ENCODE data around the gene NAV1. TPM values are rescaled to one million over a fixed set of nuclear protein-coding genes. Genes with fewer than 3 reads are reported as not detected.
"Not testable (repeated sequence)": the region's sequence is repeated elsewhere in the genome, so short reads cannot be mapped to it uniquely, and the experiment has no call there.

NAV1 gene
- total RNA-seq, 2 donors from 2014 or later = 0.28 to 1.3 TPM

DNA sequence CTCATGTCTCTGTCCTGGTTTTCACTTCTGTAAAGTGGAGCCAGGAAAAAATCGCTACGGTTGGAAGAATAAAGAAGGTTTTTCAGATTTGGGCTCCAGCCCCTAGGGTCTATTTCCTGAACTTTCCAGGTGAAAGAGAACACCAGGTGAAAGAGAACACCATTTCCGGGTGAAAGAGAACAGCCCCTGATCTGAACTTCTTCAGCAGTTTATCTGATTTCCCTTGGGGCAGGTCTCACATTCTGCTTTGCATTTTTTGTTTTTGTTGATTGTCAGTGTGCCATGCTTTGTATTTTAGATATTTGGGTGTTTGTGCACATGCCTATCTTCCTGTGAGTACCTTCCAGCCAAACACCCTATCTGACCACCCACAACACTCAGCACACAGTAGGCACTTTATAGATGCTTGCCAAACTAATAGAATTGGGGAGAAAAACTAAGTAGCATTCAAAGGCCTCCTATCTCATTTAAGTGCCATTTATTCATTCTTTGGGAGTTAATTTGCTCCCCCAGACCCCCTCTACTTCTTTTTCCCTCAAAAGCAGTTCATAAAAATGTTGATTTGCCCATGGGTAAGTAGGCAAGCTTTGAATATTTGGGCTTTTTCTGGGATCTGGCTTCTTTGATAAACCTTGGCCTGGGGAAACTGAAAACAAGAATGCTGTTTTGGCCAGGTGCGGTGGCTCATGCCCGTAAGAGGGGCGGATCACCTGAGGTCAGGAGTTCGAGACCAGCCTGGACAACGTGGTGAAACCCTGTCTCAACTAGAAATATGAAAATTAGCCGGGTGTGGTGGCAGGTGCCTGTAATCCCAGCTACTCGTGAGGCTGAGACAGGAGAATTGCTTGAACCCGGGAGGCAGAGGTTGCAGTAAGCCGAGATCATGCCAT, 2.2 kb downstream of the NAV1 start:
- Mint-ChIP-seq H3K27me3 (peaks cover 44% of the 10 kb centered on the region), H3K4me1 (peaks cover 5% of the 10 kb centered on the region), H3K4me3 (no peak overlapping the region), H3K9me3 (no peaks in the 10 kb centered on the region), H3K36me3 (ENCODE audit: low read depth) (no peaks in the 10 kb centered on the region), H3K27ac (no peak overlapping the region)
- no peak for ATAC-seq (replicated peaks)

DNA sequence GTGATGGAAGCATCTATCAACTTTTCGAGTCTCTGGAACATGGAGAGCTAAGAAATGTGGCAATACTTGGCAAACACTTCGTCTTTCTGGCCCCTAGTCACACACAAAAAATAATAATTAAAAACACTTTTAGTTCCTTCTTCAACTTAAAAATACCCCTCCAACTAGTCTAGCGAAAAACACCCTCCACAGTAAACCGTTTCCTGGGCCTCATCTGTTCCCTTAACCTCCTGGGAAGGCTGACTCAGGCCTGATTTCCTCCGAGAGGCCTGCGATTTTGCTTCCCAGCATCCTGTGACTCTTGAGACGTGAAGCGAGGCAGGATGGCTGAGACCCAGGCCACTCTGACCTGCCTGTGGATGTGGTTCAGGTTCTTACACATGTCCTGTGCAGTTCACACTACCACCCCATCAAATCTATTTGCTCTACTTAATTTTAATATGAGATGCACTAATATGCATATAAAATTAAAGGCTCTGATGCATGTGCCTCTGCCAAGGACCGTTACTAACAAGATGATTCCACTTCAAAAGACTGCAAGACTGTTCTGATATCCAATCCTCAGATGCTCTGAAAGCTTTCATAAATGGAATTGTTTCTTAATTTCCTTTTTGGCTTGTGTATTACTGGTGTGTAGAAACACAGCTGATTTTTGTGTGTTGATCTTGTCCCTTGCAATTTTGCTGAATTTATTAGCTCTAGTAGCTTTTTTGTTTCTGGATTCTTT, 3.5 kb downstream of the NAV1 start:
- peaks cover 5% of the 10 kb centered on the region for H3K4me1 Mint-ChIP-seq
- peaks cover 32% of the 10 kb centered on the region for H3K27me3 Mint-ChIP-seq
- H3K9me3 Mint-ChIP-seq = no peaks in the 10 kb centered on the region
- H3K27ac Mint-ChIP-seq = no peak overlapping the region
- no peak for ATAC-seq (replicated peaks)
- no peak overlapping the region for H3K4me3 Mint-ChIP-seq
- H3K36me3 Mint-ChIP-seq (ENCODE audit: low read depth) = no peaks in the 10 kb centered on the region

- H3K36me3 Mint-ChIP-seq (ENCODE audit: low read depth) = no peaks in the 10 kb centered on the region
- H3K9me3 Mint-ChIP-seq = no peaks in the 10 kb centered on the region
- H3K27ac Mint-ChIP-seq = no peak overlapping the region
- ATAC-seq (replicated peaks) = no peak
- no peak overlapping the region for H3K4me3 Mint-ChIP-seq
- H3K4me1 Mint-ChIP-seq = no peaks in the 10 kb centered on the region
- H3K27me3 Mint-ChIP-seq = peaks cover 23% of the 10 kb centered on the region
Measured at GRCh38 chr1:201543871-201544642, 5.1 kb downstream of the NAV1 start.

- no peaks in the 10 kb centered on the region for H3K9me3 Mint-ChIP-seq
- no peak for ATAC-seq (replicated peaks)
- H3K36me3 Mint-ChIP-seq (ENCODE audit: low read depth) = no peaks in the 10 kb centered on the region
- no peak overlapping the region for H3K4me3 Mint-ChIP-seq
- no peak overlapping the region for H3K27ac Mint-ChIP-seq
- no peaks in the 10 kb centered on the region for H3K4me1 Mint-ChIP-seq
- peaks cover 20% of the 10 kb centered on the region for H3K27me3 Mint-ChIP-seq
Measured at GRCh38 chr1:201544710-201545109, 5.8 kb downstream of the NAV1 start.

GRCh38 chr1:201545851-201546492, 7.0 kb downstream of the NAV1 start:
- H3K36me3 Mint-ChIP-seq (ENCODE audit: low read depth) = no peaks in the 10 kb centered on the region
- H3K27me3 Mint-ChIP-seq = peaks cover 9% of the 10 kb centered on the region
- no peaks in the 10 kb centered on the region for H3K9me3 Mint-ChIP-seq
- no peak for ATAC-seq (replicated peaks)
- no peak overlapping the region for H3K27ac Mint-ChIP-seq
- no peaks in the 10 kb centered on the region for H3K4me1 Mint-ChIP-seq
- no peak overlapping the region for H3K4me3 Mint-ChIP-seq

DNA sequence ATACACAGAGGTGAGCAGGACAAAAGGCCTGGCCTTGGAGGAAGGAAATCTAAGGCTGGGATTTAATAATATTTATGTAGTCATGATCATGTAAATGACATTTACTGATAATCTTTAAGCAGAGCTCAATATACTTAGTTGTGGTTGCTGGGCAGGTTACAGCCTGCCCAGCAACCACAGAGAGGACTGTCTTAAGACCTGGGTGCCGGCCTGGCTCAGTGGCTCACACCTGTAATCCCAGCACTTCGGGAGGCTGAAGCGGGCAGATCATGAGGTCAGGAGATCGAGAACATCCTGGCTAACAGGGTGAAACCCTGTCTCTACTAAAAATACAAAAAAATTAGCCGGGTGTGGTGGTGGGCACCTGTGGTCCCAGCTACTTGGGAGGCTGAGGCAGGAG, 10.6 kb downstream of the NAV1 start:
- not testable (repeated sequence) for H3K4me1 Mint-ChIP-seq; ATAC-seq (replicated peaks); H3K27ac Mint-ChIP-seq; H3K9me3 Mint-ChIP-seq; H3K27me3 Mint-ChIP-seq; H3K4me3 Mint-ChIP-seq; H3K36me3 Mint-ChIP-seq (ENCODE audit: low read depth)

GRCh38 chr1:201551096-201551495, 12.2 kb downstream of the NAV1 start:
- no peak overlapping the region for H3K27ac Mint-ChIP-seq
- no peaks in the 10 kb centered on the region for H3K9me3 Mint-ChIP-seq
- no peak for ATAC-seq (replicated peaks)
- H3K4me1 Mint-ChIP-seq = no peaks in the 10 kb centered on the region
- H3K36me3 Mint-ChIP-seq (ENCODE audit: low read depth) = no peaks in the 10 kb centered on the region
- H3K4me3 Mint-ChIP-seq = no peak overlapping the region
- H3K27me3 Mint-ChIP-seq = no peaks in the 10 kb centered on the region

- Mint-ChIP-seq H3K4me3 (no peak overlapping the region), H3K27ac (no peak overlapping the region), H3K27me3 (no peaks in the 10 kb centered on the region), H3K4me1 (no peaks in the 10 kb centered on the region), H3K9me3 (no peaks in the 10 kb centered on the region), H3K36me3 (ENCODE audit: low read depth) (no peaks in the 10 kb centered on the region)
- ATAC-seq (replicated peaks) = peak; percentile 28
Measured at GRCh38 chr1:201551877-201552731, 13.2 kb downstream of the NAV1 start.

DNA sequence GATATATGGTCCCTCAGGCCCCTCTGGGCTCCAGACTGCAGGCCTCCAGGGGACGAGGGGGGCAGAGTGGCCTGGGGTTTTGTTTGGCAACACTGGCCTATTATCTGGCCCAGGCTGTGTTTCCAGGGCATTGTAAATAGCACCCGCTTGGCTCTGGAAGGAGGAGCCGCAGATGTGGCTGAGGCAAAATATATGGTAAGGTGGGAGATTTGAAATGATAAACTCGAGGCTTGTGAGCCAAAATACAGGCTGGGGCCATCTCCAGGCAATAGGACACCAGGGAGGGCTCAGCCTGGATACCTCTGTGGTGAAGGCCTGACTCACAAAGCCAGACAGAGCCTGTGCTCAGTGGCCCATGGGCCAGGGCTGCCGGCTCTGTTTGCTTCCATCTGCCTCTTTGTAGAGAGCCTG, 14.0 kb downstream of the NAV1 start:
- no peaks in the 10 kb centered on the region for H3K4me1 Mint-ChIP-seq
- H3K36me3 Mint-ChIP-seq (ENCODE audit: low read depth) = no peaks in the 10 kb centered on the region
- H3K9me3 Mint-ChIP-seq = no peaks in the 10 kb centered on the region
- H3K27ac Mint-ChIP-seq = no peak overlapping the region
- H3K4me3 Mint-ChIP-seq = no peak overlapping the region
- no peaks in the 10 kb centered on the region for H3K27me3 Mint-ChIP-seq
- ATAC-seq (replicated peaks) = no peak

DNA sequence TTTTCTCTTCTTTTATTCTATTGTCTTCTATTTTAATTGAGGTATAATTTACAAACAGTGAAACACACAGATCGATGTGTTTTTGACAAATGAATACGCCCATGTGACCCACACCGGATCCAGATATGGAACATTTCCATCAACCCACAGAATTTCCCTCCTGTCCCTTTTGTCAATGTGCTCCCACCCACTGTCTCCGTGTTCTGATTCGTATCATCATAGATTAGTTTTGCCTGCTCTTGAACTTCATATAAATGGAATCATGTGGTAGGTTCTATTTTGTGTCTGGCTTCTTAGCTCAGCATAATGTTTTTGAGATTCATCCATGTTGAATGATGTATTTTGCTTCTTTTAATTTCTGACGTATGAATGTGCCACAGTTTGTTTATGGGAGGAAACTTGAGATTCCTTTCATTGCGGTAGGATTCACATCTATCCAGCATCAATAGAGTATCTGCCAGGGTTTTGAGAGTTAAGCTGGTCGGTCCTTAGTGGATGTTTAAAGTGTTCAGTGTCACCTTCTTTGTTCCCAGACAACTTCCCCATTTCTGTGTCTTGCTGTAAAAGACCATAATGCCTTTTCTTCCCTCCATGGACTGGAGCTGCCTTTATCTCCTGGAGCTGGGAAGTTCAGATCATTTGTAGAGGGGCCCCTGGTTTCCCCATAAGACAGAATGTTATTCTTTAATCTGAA, 14.7 kb downstream of the NAV1 start:
- Mint-ChIP-seq H3K27me3 (no peaks in the 10 kb centered on the region), H3K9me3 (no peaks in the 10 kb centered on the region), H3K36me3 (ENCODE audit: low read depth) (no peaks in the 10 kb centered on the region), H3K27ac (no peak overlapping the region), H3K4me3 (no peak overlapping the region), H3K4me1 (no peaks in the 10 kb centered on the region)
- ATAC-seq (replicated peaks) = no peak

DNA sequence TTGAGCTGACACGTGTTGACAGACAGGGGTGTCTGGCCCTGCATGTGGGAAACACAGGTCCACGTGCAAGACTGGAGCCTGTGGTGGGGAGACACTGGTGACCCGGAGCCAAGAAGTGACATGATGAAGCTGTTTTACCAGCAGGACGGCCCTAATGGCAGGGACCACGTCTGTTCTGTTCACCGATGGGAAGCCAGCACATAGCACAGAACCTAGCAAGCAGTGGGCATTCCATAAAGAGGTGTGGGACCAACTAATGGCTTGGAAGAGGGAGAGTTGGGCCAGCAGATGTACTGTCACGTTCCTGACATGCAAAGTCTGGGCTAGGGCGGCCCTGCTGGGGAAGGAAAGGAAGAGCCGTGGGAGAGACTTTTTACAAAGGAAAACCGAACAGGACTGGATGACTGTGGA, 15.3 kb downstream of the NAV1 start:
- no peaks in the 10 kb centered on the region for H3K9me3 Mint-ChIP-seq
- no peak for ATAC-seq (replicated peaks)
- no peaks in the 10 kb centered on the region for H3K4me1 Mint-ChIP-seq
- H3K36me3 Mint-ChIP-seq (ENCODE audit: low read depth) = no peaks in the 10 kb centered on the region
- H3K27me3 Mint-ChIP-seq = no peaks in the 10 kb centered on the region
- no peak overlapping the region for H3K4me3 Mint-ChIP-seq
- H3K27ac Mint-ChIP-seq = no peak overlapping the region

DNA sequence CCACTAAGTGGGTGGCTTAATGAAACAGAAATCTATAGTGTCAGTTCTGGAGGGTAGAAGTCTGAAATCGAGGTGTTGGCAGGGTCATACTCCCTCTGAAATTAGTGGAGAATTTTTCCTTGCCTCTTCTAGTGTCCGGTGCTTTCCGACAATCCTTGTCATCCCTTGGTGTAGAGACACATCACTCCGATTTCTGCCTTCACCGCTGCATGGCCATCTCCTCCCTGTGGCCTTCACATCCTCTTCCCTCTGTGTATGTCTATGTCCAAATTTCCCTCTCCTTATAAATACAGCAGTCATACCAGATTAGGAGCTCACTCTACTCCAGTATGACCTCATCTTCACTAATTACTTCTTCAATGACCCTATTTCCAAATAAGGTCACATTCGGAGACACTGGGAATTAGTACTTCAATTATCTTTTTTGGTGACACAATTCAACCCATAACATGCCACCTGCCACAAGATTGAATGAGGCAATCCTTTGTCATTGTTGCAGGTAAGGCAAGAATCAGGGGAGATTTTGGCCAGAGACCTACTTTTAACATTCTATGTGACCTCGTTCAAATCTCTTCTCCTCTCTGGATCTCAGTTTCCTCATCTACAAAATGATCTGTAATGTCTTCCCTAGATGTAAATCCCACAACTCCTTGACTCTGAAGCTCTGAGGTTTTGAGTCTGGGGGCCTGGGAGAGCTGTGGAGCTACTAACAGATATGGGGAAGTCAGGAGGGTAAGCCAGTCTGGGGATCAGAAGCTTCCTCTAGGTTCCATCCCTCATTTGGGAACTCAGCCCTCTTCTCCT, 16.1 kb downstream of the NAV1 start:
- H3K4me3 Mint-ChIP-seq = no peak overlapping the region
- H3K9me3 Mint-ChIP-seq = no peaks in the 10 kb centered on the region
- no peaks in the 10 kb centered on the region for H3K27me3 Mint-ChIP-seq
- no peak for ATAC-seq (replicated peaks)
- H3K36me3 Mint-ChIP-seq (ENCODE audit: low read depth) = no peaks in the 10 kb centered on the region
- no peaks in the 10 kb centered on the region for H3K4me1 Mint-ChIP-seq
- no peak overlapping the region for H3K27ac Mint-ChIP-seq
